Measurements from ENCODE around the gene CRAMP1.

DNA sequence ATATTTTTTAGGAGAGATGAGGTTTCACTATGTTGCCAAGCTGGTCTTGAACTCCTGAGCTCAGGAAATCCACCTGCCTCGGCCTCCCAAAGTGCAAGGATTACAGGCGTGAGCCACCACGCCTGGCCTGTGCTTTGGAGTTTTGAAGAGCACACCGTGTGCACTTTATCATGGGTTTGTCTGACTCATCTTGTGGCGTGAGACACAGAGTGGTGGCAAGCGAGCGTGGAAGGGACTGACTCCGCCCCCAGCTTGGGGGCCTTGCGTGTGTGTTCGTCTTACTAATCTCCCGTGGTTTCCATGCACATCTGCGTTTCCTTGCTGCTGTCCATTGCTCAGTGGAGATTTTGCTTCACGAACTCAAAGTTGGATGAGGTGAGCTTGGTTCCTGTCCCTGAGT, 22.9 kb downstream of the CRAMP1 start:
- no peak for TF ChIP-seq POLR2A (IDR thresholded peaks at IDR 0.05)
- TF ChIP-seq, protein P1, sequence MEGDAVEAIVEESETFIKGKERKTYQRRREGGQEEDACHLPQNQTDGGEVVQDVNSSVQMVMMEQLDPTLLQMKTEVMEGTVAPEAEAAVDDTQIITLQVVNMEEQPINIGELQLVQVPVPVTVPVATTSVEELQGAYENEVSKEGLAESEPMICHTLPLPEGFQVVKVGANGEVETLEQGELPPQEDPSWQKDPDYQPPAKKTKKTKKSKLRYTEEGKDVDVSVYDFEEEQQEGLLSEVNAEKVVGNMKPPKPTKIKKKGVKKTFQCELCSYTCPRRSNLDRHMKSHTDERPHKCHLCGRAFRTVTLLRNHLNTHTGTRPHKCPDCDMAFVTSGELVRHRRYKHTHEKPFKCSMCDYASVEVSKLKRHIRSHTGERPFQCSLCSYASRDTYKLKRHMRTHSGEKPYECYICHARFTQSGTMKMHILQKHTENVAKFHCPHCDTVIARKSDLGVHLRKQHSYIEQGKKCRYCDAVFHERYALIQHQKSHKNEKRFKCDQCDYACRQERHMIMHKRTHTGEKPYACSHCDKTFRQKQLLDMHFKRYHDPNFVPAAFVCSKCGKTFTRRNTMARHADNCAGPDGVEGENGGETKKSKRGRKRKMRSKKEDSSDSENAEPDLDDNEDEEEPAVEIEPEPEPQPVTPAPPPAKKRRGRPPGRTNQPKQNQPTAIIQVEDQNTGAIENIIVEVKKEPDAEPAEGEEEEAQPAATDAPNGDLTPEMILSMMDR (IDR thresholded peaks at IDR 0.05): no peak
- TF ChIP-seq EP300 (IDR thresholded peaks at IDR 0.05): no peak

Data from tibial nerve (tissue), 4 donors.